GM18909 (cell line): Measurements from ENCODE around the gene KRT33B.

Experiments used
- ATAC-seq: cut with Tn5 transposase; IDR thresholded peaks from one replicate; pipeline ENCODE4 v1.9.1; 2021; ENCODE audit warnings: mild to moderate bottlenecking; ENCODE audit not compliant: unreplicated experiment, poor library complexity

KRT33B gene

DNA sequence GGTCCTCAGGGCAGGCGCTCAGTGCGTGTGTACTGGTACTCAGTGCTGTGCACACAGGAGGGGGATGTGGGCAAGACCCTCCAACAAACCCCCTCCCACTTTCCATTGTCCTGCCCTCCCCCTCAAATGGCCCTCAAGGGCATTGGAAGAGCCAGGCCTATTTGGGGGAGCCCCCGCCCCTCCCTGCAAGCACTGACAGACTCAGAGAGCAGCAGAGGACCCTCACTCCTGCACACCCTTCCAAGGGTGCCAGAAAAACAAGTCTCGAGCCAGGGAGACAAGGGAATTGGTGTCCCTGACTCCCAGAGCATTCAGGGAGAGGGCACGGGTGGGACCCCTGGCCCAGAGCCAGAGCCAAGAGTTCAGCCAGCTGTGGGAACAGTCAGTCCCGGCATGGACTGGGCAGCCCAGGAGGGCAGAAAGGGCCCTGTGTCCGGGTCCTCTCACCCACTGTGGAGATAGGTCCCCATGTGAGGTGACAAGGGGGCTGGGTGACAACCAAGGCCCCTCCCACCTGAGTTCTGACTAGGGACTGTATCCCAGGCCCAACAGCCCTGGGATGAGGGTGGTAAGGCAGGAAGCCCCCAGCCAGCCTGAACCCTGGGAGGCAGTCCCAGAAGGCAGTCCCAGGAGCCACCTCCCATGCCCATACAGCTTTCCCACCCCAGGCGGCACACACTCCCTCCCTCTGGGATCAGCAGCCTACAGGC lies 42.0 kb downstream of the KRT33B start:
- ATAC-seq: no peak

DNA sequence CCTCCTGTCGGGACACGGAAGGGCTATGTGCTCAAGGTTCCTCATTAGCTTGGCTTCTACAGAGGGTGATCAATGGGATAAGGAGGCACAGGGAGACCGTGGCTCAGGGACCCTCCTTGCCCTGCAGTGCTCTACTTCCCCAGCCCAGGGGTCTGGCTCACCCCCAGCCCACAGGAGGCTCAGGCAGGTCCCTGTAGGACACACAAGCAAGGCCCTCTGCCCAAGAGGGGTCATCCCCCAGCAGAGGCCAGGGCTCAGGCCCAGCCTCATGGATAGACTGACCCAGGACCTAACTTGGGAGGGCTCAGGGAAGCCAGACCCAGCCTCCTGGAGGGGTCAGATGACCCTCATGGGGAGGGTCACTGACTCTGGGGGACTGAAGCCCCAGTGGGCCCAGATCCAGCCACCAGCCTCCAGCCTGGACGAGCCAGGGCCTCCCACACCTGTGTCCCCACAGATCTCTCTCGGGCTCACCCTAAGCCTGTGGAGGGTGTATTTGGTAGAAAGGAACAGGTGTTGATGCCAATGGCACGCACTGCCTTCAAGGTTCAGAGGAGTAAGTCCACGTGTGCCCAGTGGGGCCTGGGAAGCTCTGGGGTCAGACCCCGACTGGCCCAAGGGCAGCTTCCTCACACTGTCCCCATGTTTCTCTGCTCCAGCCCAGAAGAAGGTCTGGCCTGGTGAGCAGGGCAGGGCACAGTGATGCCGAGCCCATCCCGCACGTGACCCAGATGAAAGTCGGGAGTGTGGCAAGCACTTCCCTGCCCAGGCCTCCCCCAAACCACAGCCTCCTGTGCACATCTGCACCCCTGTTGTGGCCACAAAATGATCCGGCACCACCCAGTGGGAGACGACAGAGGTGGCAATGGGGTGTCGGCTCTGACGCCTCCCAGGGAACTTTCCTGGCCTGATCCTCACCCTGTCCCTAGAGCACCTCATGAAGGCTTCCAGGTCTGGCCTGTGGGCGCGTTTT lies 43.2 kb downstream of the KRT33B start:
- ATAC-seq: no peak

DNA sequence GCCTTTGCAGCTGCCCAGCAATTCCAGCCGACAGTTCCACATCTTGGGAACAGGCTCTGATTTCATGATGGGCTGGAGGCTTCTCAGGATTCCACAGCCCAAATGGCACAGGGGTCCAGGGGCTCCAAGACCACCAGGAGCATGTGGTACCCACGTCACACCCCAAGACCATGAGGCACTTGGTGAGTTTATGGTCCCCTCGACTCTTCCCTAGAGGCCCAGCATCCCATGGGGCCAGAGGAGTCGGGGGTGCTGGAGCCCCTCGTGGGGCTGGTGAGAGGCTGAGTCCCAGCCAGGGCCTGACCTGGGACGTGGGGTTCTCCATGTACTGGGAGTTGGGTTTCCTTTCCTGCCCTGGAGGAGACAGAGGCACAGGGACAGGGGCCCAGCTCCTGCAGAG lies 44.0 kb downstream of the KRT33B start:
- no peak for ATAC-seq

DNA sequence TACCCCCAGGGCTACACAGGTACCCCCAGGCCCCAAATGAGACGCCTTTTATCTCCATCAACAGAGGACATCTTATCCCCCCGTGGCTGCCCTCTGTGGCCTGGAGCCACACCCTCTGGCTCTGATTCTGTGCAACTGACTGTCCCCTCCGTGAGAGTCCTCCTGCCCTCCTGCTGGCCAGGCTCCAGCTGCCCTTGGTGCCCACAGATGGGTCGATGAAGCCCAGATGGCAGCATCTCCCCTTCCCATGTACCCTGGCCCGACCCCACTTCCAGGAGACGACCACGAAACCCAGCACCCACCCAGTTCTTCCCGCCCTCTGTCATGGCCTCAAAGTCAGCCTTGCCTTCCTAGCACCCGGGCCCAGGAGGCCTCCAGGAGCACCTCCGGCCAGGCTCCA lies 44.5 kb downstream of the KRT33B start:
- no peak for ATAC-seq

DNA sequence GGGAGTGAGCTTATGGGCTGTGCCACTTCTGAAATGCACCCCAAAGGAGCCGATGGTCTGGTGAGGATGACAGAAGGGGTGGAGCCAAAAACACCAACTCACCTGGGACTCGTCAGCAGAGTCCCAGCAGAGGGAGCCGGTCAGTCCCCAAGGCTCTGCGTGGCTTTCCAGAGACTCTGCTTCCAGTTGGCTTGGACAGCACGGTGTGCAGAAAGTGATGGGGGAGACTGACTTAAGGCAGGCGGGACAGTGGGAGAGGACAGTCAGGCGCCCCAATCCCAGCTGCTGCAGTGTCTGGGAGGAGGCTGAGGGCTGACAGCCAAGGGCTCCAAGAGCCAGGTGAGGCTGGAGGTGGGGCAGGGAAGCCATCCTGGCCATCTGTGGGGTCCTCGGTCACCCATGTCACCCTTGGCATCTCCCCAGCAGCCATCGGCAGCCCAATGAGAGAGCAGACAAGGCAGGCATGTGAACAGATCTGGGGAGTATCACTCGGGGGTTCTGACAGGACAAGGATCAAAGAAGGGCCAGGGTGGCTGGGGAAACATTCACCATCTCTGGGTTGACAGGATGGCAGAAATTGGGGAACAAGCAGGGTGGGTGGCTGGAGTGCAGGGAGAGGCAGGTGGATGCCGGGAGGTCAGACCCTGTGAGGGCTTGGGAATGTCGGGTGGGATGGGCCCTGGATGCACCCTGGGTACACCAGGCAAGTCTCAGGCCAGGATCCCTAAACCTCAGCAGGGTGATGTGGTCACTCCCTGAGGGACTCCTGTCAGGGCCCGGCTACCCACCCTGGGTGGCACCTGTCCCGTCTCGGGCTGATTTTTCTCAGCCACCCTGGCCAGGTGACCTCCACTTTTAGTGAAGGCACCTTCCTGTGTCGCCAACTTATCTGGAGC lies 45.2 kb downstream of the KRT33B start:
- no peak for ATAC-seq

DNA sequence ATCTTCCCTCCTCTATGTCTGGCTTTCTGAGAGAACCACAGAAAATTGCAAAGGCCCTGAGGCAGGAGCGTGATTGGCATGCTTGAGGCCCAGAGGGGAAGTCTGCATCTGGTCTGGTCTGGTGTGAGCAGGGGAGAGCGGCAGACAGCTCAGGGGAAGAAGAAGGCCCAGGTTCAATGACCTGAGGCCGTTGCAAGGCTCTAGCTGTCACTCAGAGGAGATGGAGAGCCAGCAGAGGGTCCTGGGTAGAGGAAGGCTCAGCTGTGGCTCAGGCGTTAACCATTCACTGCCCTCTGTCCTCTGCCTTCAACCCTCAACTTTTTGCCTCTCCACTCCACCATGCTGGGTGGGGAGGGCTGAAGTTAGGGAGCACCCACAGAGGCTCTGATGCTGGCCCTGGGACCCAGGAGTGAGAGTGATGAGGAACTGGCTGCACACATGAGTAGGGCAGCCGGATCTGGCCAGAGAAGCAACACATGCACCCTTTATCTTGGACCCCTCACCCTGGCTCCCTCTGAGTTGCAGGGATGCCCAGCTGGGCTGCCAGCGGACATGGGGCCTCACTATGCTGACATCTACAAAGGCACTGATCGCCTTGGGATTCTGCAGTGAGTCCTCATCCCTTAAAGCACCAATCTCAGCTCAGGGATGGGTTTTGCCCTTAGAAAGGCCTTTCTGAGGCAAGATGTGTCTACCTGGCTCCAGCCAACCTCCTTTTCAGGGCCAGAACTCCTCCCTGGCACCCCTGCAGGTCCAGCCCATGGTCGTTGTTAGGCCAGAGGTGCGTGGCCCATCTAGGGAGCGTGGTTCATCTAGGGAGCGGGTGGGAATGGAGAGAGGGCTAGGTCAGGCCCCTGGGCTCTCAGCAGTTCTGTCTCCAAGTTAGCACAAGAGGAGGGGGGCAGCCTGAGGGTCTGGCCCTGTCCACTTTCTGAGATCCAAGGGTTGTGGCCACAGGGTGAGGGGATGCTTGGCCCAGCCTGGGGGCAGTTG lies 46.4 kb downstream of the KRT33B start:
- no peak for ATAC-seq

DNA sequence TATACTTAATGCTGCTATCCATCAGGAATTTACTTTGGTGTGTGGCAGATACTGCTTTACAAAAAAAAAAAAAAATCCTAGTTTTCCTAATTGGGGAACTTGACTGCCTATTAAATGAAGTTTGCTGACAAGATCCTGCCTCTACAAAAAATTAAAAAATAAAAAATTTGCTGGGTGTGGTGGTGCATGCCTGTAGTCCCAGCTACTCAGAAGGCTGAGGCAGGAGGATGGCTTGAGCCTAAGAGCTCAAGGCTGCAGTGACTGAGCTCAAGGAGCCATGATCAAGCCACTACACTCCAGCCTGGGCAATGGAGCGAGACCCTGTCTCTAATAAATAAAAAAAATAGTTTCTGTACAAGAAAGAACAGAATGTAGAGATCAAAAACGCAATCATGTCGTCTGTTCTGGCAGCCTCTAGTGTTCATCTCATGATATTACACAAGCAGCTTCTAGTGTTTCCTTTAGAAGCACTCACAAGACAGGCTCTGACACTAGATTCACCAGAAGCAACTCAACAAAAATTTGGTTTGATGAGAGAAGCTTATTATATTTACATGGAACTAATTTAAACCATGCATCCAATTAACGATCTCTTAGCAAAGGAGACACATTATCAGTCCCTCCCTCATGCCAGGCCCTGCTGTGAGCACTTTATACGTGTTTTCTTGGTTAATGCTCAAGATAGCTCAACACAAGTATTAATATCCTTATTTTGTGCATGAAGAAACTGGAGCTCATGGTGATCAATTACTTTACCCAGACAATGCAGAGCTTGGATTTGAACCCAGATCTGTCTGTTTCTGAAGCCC lies 47.3 kb downstream of the KRT33B start:
- no peak for ATAC-seq

DNA sequence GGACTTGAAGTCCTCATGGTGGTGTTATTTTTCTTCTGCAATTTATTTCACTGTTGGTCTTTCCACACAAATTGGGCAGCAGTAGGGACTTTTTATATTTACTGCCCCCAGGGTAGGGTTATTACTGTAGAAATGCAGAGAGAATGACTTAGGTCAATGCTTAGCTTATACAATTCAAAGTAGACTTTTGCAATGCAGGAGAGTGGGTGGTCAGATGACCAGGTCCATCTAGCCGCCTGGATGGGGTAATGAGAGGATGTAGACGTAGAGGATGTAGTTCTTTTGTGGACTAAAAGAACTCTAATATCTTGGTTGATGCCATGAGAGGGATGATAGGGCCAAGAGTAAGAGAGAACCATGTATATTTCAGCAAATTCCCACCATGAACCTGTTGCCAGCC lies 51.4 kb downstream of the KRT33B start:
- ATAC-seq: no peak

DNA sequence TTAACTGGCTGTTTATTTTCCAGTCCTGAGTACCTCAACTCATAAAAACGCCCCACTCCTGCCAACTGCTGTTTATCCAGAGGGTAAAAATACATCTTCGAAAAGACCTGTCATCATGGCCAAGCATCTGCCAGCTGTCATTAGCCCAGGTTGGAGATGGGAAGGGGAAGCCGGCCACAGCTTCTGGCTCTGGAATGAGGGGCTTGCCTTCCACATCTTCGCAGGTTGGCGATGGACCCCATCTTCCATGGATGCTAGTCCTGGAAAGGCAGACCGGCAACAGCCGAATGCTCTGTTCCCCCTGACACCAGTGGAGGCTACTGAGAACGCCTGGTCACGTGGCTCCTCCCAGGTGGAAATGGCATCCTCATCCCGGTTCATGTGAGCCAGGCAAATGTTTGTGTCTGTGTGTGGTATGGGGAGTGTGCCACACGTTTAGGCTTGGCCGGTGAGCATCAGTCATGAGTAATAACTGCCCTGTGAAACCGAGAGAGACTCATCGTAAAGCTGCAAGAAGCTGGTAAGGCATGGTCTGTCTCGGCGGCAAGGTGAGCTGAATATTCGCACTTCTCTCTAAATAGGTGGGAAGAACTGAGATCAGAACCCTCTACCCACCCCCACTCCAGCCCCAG lies 53.7 kb downstream of the KRT33B start:
- ATAC-seq: no peak

DNA sequence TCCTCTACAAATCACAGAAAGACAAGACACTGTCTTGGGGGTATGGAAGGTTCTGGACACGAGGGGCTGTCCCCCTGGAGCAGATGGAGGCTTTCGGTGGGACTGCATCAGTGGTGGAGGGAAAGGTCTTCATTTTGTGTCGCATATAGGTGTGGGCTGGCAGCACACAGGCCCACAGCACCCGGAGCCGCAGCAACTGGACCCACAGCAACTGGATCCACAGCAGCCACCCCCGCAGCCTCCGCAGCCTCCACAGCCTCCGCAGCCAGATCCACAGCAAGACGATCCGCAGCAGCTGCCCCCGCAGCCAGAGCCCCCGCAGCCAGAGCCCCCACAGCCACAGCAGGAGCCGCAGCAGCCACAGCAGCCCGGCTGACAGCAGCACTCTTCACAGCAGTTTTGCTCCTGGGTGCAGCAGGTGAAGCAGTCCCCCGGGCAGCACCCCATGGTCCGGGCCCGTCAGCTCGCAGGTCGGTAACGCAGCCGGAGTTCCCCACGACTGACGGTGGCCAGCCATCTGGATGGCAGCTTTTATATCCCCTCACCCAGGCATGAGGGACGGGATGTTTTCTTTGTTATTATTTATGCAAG lies 54.3 kb downstream of the KRT33B start, which contains the start of gene KRTAP17-1:
Gene KRTAP17-1, minus strand, starts transcription at position 507 of the 591 bp plus-strand sequence. Its CDS starts 60 bp downstream, at position 447.
- no peak for ATAC-seq
